COLO668 (cell line): ENCODE measurements around the gene SLC17A9.
"Not testable (repeated sequence)": the region's sequence is repeated elsewhere in the genome, so short reads cannot be mapped to it uniquely, and the experiment has no call there.

ENCODE experiments used
- DNase-seq: peaks from one replicate; lab custom pipeline; 2025; ENCODE audit not compliant: unreplicated experiment; lab: John Stamatoyannopoulos, UW

Gene SLC17A9

DNA sequence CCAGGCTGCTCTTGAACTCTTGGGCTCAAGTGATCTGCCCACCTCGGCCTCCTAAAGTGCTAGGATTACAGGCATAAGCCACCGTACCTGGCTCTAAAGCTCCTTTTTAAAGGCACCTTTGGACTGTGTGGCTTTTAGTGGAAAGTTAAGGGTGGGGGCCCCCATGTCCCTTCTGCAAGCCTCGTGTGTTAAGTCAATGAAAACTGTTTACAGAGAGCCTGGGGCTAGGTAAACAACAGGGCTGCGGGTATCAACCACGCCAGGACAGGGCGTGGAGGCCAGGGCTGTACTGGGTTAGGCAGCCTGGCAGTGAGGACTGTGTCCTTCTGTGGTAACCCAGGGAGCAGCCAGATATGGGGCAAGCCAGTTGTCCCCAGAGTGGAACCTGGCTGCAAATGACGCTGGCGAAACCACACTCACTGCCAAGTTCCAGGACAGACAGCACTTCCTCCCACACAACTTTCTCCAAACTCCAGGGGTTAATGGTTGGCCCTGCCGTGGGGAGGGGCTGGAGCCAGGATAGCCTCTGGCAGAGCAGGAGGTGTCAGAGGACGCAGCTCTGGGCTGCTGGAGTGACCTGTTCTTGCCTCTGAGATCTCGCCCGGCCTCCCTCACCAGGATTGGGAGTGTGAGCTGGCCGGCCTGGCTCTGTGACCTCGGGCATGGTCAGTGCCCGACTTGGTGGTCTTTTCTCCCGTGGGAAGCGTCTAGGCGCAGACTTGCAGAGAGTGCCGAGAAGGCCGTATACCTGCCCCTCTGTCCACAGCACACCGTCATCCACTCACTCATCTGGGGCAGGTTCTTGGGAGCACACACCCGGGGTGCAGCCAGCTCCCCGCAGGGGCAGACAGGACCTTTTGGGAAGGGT, 3.2 kb downstream of the SLC17A9 start:
- peak; percentile 43 for DNase-seq

- no peak for DNase-seq
Observed at GRCh38 chr20:62956387-62957135, 4.1 kb downstream of the SLC17A9 start.

DNA sequence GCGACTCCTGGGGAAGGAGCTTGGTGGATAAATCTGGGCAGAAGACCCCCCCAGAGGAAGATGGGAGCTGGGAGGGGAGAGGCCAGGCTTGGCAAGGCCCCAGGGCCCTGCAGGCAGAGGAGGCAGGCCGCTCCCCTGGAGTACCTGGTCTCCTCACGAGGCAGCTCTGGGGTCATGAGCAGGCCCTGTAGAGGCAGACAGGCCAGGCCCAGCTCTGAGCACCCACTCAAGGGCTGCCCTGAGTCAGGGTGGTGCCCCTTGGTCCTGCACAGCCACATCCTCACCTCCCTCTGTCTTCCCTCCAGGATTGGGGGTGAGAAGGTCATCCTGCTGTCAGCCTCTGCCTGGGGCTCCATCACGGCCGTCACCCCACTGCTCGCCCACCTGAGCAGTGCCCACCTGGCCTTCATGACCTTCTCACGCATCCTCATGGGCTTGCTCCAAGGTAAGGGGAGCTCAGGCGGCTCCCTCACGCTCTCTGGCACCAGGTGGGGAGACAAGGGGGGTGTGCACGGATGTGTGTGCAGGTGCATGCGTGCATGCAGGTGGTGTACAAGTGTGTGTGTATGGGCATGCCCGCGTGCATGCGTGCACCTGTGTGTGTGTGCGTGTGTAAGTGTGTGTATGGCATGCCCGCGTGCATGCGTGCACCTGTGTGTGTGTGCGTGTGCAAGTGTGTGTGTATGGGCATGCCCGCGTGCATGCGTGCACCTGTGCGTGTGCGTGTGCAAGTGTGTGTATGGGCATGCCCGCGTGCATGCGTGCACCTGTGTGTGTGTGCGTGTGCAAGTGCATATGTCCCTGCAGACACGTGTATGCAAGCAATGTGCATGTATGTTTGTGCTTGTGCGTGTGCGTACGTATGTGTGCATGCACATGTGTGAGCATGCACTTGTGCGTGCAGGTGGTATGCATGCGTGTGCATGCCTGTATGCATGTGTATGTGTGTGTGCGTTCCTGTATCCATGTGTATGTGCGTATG, 4.9 kb downstream of the SLC17A9 start:
- DNase-seq = no peak

- no peak for DNase-seq
Observed at GRCh38 chr20:62958388-62959100, 6.0 kb downstream of the SLC17A9 start.

DNA sequence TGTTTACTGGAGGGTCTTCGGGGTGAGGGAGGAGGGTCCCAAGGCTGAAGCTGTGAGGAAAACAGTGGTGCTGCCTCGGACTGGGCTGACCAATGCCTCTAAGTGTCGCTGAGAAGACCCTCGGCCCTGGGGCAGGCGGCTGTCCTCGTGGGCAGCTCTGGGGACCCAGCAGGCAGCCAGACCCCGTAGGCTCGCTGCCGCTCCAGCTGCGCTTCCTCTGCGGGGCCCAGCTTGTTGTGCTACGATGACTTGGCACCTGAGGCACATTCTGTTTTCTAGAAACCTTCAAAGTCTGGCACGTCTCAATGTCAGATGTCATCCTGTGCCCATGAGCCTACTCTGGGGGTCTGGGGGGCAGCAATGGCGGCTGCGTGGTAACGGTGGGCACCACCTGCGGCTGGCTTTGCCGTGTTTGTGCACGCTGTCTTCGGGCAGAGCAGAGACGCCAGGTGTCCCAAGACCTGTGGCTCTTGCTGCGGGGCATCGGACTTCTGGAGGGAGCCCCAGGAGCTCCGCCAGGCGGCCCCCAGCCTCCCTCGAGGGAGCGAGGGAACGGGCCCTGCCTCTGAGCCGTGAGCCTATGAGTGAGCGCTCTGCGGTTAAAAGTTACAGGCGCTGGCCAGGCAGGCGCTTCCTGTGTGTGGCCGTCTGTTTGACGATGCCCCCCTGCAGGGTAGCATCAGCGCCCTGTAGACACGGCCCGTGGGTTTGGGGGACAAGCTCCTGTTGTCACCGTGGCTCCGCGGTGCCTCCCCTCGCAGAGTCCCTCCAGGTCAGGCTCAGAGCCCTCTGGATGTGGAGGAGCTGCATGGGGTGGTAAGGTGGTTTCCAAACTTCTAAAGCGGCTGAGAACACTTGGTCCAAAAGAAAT, 6.8 kb downstream of the SLC17A9 start:
- no peak for DNase-seq

GRCh38 chr20:62959998-62960436, 7.5 kb downstream of the SLC17A9 start:
- no peak for DNase-seq

DNA sequence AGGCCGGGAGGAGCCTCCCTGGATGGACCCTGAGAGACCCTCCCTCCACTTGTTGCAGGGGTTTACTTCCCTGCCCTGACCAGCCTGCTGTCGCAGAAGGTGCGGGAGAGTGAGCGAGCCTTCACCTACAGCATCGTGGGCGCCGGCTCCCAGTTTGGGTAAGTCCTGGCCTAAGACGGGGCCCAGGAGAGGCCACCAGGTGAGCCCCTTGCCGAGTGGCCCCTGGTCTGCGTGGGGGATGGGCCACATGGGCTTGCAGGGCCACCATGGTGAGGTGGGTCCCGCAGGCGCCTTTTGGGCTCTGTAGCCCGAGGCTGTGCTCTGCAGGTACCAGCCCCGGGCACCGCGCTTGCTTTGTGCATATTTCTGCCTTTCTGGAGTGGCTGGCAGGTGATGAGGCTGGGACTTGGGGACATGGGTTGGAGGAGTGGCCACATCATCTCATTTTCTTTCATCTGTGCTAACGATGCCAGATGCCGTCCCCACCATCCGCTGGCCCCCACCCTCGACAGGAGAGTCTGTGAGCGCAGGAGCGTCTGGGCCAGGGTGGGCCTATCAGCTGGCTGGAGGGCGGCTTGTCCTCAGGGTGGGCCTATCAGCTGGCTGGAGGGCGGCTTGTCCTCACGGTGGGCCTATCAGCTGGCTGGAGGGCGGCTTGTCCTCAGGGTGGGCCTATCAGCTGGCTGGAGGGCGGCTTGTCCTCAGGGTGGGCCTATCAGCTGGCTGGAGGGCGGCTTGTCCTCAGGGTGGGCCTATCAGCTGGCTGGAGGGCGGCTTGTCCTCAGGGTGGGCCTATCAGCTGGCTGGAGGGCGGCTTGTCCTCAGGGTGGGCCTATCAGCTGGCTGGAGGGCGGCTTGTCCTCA, 8.2 kb downstream of the SLC17A9 start:
- DNase-seq = not testable (repeated sequence)

DNA sequence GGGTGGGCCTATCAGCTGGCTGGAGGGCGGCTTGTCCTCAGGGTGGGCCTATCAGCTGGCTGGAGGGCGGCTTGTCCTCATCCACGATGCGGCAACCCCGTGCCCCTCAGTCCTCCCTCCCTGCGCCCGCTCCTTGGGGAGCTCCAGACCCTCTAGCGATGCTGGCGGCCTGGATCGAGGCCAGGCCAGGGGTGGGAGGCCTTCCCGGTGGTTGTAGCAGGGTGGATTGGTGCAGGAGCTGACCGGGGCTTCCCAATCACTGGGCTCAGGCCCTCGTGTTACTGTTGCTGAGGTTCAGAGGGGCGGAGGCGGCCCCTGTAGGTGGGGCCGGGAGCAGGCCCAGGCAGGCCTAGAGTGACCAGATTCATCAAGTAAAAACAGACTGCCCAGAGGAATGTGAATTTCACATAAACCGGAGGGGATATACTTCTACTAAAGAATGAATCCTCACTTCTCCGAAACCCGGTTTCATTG, 8.8 kb downstream of the SLC17A9 start:
- no peak for DNase-seq

GRCh38 chr20:62961799-62962198, 9.3 kb downstream of the SLC17A9 start:
- no peak for DNase-seq

- DNase-seq = no peak
Observed at GRCh38 chr20:62962221-62962879, 9.8 kb downstream of the SLC17A9 start.

GRCh38 chr20:62962891-62963613, 10.5 kb downstream of the SLC17A9 start:
- DNase-seq = no peak

GRCh38 chr20:62963614-62964397, 11.3 kb downstream of the SLC17A9 start:
- no peak for DNase-seq

DNA sequence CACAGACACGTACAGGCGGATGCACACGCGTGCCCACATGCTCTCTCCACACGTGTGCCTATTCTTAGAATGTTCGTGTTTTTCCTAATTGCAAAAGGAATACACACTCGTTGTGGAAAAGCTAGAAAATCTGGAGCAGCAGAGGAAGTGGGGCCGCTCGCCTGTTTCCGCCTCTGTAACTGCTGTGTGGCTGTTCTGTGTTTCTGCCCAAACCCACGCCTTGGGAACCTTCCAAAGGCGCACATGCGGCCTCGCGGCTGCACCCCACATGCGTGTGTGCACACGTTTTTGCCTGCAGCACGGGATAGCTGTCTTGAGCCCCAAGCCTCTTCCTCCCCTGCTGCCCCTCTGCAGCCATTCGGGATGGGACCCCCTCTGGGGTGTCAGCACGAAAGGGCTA, 12.2 kb downstream of the SLC17A9 start:
- no peak for DNase-seq

DNA sequence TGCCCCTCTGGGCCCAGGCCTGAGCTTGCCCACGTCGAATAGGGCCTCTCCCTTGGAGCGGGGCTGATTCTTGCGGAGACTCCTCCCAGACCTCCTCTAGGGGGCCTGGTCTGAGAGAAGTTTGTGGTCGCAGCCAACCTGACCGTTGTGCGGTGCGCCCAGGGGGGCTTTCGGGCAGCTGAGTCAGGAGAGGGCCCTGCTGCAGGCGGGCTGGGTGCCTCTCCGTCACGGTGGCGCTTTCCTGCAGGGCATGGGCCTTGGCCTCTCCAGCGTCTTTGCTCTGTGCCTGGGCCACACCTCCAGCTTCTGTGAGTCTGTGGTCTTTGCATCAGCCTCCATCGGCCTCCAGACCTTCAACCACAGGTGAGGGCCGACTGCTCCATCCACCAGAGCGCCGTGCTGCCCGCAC, 12.9 kb downstream of the SLC17A9 start:
- no peak for DNase-seq

- no peak for DNase-seq
Observed at GRCh38 chr20:62966212-62967148, 14.0 kb downstream of the SLC17A9 start.
